Lower leg skin (tissue), 3 donors: Measurements from ENCODE around the gene PREB.

Experiments used
- CTCF ChIP-seq, 3 donors: fragments of 450-650 bp; IDR thresholded peaks; one replicate each; pipeline ENCODE4 v1.5.1; 2016; ENCODE audit warnings: antibody characterized with exemption in 3 of 3, mild to moderate bottlenecking in 3 of 3, moderate library complexity in 2 of 3
- POLR2A ChIP-seq, 2 donors: fragments of 450-650 bp; IDR thresholded peaks; one replicate each; pipeline ENCODE4 v1.6.1; 2016 to 2017; ENCODE audit warnings: antibody characterized with exemption in 2 of 2, mild to moderate bottlenecking in 1 of 2, moderate library complexity in 1 of 2

GRCh38 chr2:27084297-27085061 lies 50.0 kb downstream of the PREB start:
- TF ChIP-seq CTCF (IDR thresholded peaks at IDR 0.05) (no peak), POLR2A (IDR thresholded peaks at IDR 0.05) (no peak)
